Cerebellar nuclear complex (tissue), 1 donor: Measurements from ENCODE around the gene HIVEP1.

ENCODE experiments used
- DNase-seq, 2 experiments: peaks; one replicate each; lab custom pipeline; 2025; lab: John Stamatoyannopoulos, UW

Gene HIVEP1

GRCh38 chr6:12012038-12012557, at the start of gene HIVEP1:
TSS of gene HIVEP1 (plus strand) at chr6:12012312. CDS start at chr6:12015629, 3,317 bp downstream.
- no peak for DNase-seq

- no peak for DNase-seq
Observed at GRCh38 chr6:11963756-11964500, 48.2 kb upstream of the HIVEP1 start.

- no peak for DNase-seq
Observed at GRCh38 chr6:11964729-11965335, 47.3 kb upstream of the HIVEP1 start.

- no peak for DNase-seq
Observed at GRCh38 chr6:11965499-11965898, 46.6 kb upstream of the HIVEP1 start.

- no peak for DNase-seq
Observed at GRCh38 chr6:11968241-11968806, 43.8 kb upstream of the HIVEP1 start.

GRCh38 chr6:11969092-11969491, 43.0 kb upstream of the HIVEP1 start:
- no peak for DNase-seq

- DNase-seq = no peak
Observed at GRCh38 chr6:11970114-11970513, 42.0 kb upstream of the HIVEP1 start.

- no peak for DNase-seq
Observed at GRCh38 chr6:11971154-11971553, 41.0 kb upstream of the HIVEP1 start.

- DNase-seq = no peak
Observed at GRCh38 chr6:11972270-11972669, 39.8 kb upstream of the HIVEP1 start.

GRCh38 chr6:11972806-11973205, 39.3 kb upstream of the HIVEP1 start:
- no peak for DNase-seq

- DNase-seq = no peak
Observed at GRCh38 chr6:11973238-11973637, 38.9 kb upstream of the HIVEP1 start.

GRCh38 chr6:11974089-11974488, 38.0 kb upstream of the HIVEP1 start:
- DNase-seq = no peak

GRCh38 chr6:11975353-11975977, 36.6 kb upstream of the HIVEP1 start:
- no peak for DNase-seq

- DNase-seq = no peak
Observed at GRCh38 chr6:11976489-11976888, 35.6 kb upstream of the HIVEP1 start.

GRCh38 chr6:11977193-11977592, 34.9 kb upstream of the HIVEP1 start:
- no peak for DNase-seq

GRCh38 chr6:11977738-11978137, 34.4 kb upstream of the HIVEP1 start:
- no peak for DNase-seq

- DNase-seq = no peak
Observed at GRCh38 chr6:11978169-11978987, 33.7 kb upstream of the HIVEP1 start.

- no peak for DNase-seq
Observed at GRCh38 chr6:11979866-11980265, 32.2 kb upstream of the HIVEP1 start.

- DNase-seq = no peak
Observed at GRCh38 chr6:11983306-11983705, 28.8 kb upstream of the HIVEP1 start.

GRCh38 chr6:11987386-11987785, 24.7 kb upstream of the HIVEP1 start:
- no peak for DNase-seq

GRCh38 chr6:11989386-11989785, 22.7 kb upstream of the HIVEP1 start:
- DNase-seq = no peak

- DNase-seq = no peak
Observed at GRCh38 chr6:11992086-11992485, 20.0 kb upstream of the HIVEP1 start.
